ENCODE data around the gene SLC6A18. TPM values are rescaled to one million over a fixed set of nuclear protein-coding genes. Genes with fewer than 3 reads are reported as not detected.

The SLC6A18 gene
- total and polyA plus RNA-seq, 9 of the 15 experiments (the other 6 are each of a cell fraction or from before 2014, with no cell fraction given) = not detected

DNA sequence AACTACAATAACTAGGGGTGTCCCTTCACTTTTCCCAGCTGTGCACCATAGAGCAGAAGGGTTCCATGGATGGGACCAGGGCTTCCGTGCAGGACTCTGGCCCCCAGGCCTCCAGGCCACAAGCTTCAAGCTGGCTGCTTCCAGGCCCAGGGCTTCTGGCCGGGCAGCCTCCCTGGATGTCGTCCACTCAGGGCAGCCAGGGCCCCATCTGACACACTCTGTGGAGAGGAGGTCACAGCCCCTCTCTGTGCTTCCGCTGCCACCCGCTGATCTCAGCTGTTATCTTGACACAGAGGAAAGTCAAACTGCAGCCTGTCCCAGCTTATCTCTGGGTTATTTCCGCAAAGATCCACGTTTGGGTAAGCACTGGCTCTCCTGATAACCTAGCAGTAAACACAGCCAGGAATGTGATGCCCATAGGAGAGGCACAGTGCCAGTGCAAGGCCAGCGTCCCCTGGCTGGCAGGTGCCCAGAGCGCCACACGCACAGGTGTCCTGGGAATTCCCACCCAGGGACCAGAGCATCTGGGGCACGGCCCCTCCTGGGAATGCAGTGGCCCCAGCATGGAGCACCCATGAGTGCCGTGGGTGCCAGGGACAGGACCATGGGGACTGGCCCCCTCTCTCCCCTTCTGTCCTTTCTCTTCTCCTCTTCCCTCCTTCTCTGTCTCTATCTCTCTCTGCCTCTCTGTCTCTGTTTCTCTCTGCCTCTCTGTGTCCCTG is 39.4 kb upstream of the SLC6A18 start (continued):
- TF ChIP-seq MXD1 (CRISPR knock-in tag; IDR thresholded peaks at IDR 0.05; ENCODE audit: borderline replicate concordance, poor library complexity, severe bottlenecking) (no peak), POLR3A (IDR thresholded peaks at IDR 0.05; ENCODE audit: borderline replicate concordance, extremely low read depth, insufficient read depth, insufficient read length) (no peak), CBFB (CRISPR knock-in tag; IDR thresholded peaks at IDR 0.05) (peak; percentile 42; the same call in 1 of the 2 replicates), EGR1 (conservative IDR thresholded peaks at IDR 0.05) (no peak; the same call in 1 of the 2 replicates), SRSF9 (IDR thresholded peaks at IDR 0.05; ENCODE audit: borderline replicate concordance, low read depth, low read length) (no peak), FOS (IDR thresholded peaks at IDR 0.05; ENCODE audit: extremely low read depth, insufficient read length) (no peak), MTA2 (IDR thresholded peaks at IDR 0.05; ENCODE audit: low read depth) (peak; percentile 86), HLTF (IDR thresholded peaks at IDR 0.05) (no peak; the same call in 1 of the 2 replicates), SP1 (CRISPR knock-in tag; IDR thresholded peaks at IDR 0.05) (0 out of 2 replicates have a peak, but pooled peaks have one; percentile 44), ZNF785 (CRISPR knock-in tag; IDR thresholded peaks at IDR 0.05) (no peak), ZBTB33 (CRISPR knock-in tag; IDR thresholded peaks at IDR 0.05) (no peak), ETS2 (tag; IDR thresholded peaks at IDR 0.05; ENCODE audit: borderline replicate concordance, poor library complexity, severe bottlenecking) (no peak), NCOA2 (IDR thresholded peaks at IDR 0.05; ENCODE audit: partially characterized antibody in 2 of 2) (no peak), U2AF2 (optimal IDR thresholded peaks at IDR 0.05; ENCODE audit: low read depth, low read length) (no peak), ZNF140 (CRISPR knock-in tag; IDR thresholded peaks at IDR 0.05) (no peak), ZNF561 (CRISPR knock-in tag; conservative IDR thresholded peaks at IDR 0.05) (no peak), POLR2H (tag; IDR thresholded peaks at IDR 0.05; ENCODE audit: low read depth) (no peak), PHF21A (IDR thresholded peaks at IDR 0.05; ENCODE audit: borderline replicate concordance, low read depth) (no peak; the same call in 1 of the 2 replicates), EZH2 (IDR thresholded peaks at IDR 0.05; ENCODE audit: borderline replicate concordance, low read depth, low read length) (no peak), ATF7 (IDR thresholded peaks at IDR 0.05) (no peak; the same call in 1 of the 2 replicates), ZNF354B (CRISPR knock-in tag; IDR thresholded peaks at IDR 0.05) (no peak; the same call in 1 of the 2 replicates), STAG1 (CRISPR knock-in tag; IDR thresholded peaks at IDR 0.05; ENCODE audit: borderline replicate concordance) (no peak), ZC3H8 (IDR thresholded peaks at IDR 0.05) (no peak), PPARD (CRISPR knock-in tag; IDR thresholded peaks at IDR 0.05) (no peak), DPF2 (IDR thresholded peaks at IDR 0.05) (peak; percentile 97), SAP30 (IDR thresholded peaks at IDR 0.05; ENCODE audit: borderline replicate concordance, insufficient read depth, low read depth, low read length, poor library complexity, severe bottlenecking) (no peak)
- TF ChIP-seq, protein P1, sequence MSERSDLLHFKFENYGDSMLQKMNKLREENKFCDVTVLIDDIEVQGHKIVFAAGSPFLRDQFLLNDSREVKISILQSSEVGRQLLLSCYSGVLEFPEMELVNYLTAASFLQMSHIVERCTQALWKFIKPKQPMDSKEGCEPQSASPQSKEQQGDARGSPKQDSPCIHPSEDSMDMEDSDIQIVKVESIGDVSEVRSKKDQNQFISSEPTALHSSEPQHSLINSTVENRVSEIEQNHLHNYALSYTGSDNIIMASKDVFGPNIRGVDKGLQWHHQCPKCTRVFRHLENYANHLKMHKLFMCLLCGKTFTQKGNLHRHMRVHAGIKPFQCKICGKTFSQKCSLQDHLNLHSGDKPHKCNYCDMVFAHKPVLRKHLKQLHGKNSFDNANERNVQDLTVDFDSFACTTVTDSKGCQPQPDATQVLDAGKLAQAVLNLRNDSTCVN (CRISPR knock-in tag; IDR thresholded peaks at IDR 0.05) = 0 out of 2 replicates have a peak, but pooled peaks have one; percentile 55

Measured in K562 (cell line).